Measurements from ENCODE around the gene RANBP3.

DNA sequence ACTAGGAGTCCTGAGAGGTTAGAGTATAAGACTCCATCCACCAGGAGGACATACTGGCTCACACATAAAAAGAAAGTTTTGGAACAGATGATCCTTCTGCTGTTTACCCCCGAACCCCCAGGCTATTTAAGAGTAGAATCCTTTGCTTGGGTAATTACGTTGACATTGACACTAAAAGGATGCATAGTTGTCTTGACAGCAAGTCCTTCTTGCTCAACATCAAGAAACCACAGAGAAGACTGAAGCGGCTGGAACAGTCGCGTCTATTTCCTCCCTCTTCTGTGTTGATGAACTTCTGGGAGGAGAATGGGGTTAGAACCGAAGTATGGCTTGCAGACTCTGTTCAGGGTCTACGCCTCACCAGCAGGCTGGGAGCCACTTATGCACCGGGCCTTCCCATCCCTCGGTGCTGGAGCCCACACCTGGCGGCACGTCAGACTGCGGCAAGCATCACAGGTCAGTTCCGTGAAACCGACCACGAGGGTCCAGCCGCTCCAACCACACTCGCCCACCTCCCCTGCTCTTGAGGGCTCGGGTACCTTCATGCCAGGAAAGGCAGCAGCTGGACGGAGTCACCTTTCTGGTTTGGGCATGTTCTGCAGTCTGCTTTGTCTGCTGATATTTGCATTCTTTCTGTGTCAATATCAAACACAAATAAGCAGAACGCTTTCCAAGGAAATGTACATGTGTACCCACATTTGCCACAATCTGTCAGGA is 42.4 kb upstream of the RANBP3 start:
- TF ChIP-seq EZH2phosphoT487 (IDR thresholded peaks at IDR 0.05; ENCODE audit: borderline replicate concordance, low read depth) = no peak
- no peak for TF ChIP-seq SMC3 (IDR thresholded peaks at IDR 0.05; ENCODE audit: low read depth, low read length)
- no peak for TF ChIP-seq NRF1 (IDR thresholded peaks at IDR 0.05; ENCODE audit: low read depth, low read length)
- TF ChIP-seq SIN3A (IDR thresholded peaks at IDR 0.05; ENCODE audit: borderline replicate concordance, low read depth, low read length) = no peak
